NCI-H345 treated with DMSO at 0.1 percent for 48 hours (cell line): Measurements from ENCODE around the gene RBP2.

Experiments
- DNase-seq: peaks from one replicate; lab custom pipeline; 2025; ENCODE audit not compliant: unreplicated experiment; lab: John Stamatoyannopoulos, UW

The RBP2 gene

DNA sequence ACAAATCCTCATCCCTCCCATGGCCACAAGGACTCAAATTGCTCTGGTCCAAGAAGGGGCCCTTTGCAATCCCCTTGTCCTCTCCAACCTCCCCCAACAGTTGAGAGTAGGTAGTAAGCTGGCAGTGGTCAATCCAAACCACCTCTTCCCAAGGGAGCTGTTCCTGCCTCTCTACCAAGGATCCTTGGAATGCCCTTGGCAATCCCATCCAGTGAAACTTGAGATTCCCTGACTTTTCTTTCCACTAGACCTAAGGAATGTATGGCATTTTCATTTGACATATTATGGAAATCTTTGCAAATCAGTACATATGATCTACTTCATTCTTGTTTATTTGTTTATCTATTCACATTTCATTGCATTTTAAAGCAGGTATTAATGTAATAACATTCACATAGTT is 4.8 kb upstream of the RBP2 start:
- no peak for DNase-seq

GRCh38 chr3:139480585-139480984 is 4.3 kb upstream of the RBP2 start:
- DNase-seq, result no peak

DNA sequence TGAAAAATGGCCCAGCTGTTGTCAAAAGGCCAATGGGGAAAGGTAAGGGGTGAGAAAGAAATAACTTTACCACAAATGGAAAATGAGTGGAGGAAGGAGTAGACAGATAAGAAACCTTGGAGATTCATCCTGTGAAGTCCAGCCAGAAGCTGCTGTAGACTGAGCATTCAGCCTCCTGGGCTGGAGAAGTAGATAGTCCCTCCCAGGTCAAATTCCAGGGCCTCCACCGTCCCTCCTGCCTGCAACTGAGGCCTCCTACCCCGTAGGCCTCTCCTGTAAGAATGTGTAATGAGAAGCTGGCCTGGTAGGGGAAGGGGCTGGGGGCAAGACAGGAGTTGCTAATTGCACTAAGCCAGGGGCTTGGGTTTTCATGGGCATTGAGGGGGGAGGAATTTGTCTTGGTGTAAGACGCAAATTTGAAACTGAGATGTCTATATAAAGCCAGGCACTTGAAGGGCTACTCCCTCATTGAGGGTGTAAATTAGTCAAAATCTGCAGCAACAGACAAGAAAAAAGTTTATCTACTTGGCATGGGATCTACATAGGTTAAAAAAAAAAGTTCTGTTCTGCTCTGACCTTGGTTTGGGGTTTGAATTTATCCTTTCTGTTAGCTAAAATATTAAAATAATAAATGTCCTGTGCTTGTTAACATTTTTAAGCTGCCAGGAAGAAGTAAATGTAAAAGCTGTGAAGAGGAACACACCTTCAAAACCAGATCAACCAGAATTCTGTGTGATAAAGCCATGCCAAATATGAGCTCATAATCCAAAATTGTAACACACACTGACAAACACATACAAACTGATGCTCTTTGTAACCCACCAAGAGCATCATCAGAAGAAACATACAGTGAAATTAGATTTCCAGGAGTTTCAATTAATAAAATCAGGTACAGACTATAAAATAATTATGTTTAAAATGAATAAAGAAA is 1.7 kb upstream of the RBP2 start:
- no peak for DNase-seq

GRCh38 chr3:139473155-139473771 is 3.1 kb downstream of the RBP2 start:
- DNase-seq, result no peak

- no peak for DNase-seq
Observed at GRCh38 chr3:139472380-139473010, 3.8 kb downstream of the RBP2 start.

GRCh38 chr3:139470199-139470598 is 6.1 kb downstream of the RBP2 start:
- DNase-seq, result no peak

- DNase-seq, result no peak
Observed at GRCh38 chr3:139468399-139468798, 7.9 kb downstream of the RBP2 start.

GRCh38 chr3:139466360-139466759 is 10.0 kb downstream of the RBP2 start:
- DNase-seq, result no peak

DNA sequence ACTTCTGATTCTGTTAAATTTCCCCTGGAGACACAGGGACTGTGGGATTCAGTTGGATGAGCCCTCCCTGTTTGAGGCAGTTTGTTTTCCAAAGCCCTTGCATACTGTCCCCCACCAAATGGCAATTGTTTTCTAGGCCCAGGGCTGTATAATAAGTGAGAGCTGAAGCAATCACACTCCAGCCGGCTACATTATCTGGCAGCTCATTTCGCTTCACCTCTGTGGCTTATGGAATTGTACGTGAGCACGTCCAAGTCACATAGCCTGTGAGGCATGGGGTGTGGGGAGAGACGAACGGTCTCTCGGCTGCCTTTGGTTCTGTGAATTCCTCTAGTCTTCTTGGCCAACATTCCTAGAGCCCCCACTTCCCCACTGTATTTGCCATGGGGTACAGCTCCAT is 10.7 kb downstream of the RBP2 start:
- DNase-seq, result no peak

GRCh38 chr3:139463466-139463865 is 12.8 kb downstream of the RBP2 start:
- DNase-seq, result no peak

DNA sequence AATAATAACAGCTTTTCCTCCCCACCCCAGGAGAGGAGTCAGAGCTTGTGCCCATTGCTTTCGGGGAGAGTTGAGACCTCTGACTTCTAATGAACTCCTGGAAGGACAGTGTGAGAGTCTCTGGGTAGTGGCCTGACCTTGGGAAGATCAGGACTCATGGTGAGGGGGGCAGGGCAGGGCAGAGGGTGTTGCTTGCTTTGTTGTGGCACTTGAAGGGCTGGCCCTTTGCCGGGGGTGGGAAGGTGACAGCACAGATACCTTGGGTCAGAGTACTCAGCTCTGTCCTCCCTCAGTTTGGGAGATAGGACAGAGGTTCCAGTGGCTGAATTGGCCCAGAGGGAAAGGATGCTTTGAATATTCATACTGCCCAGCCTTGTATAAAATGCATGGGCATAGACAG is 15.8 kb downstream of the RBP2 start:
- no peak for DNase-seq

DNA sequence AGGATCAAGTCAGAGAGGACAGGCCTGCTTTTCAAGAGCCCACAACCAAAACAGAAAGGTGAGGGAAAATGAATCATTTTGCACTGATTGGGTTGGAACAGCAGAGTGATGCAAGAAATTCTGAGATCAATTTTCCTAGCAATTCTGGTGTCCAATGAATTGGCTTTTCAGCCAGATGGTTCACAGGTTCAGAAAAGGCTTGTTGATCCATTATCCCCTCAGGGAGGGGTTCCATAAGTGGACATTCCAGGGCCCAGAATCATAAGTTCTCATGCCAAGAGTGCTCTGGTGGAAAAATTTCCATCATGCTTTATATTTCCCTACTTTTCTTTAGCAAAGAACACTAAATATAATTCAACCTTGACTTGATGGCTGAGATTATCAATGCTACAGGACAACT is 16.2 kb downstream of the RBP2 start:
- DNase-seq, result no peak

DNA sequence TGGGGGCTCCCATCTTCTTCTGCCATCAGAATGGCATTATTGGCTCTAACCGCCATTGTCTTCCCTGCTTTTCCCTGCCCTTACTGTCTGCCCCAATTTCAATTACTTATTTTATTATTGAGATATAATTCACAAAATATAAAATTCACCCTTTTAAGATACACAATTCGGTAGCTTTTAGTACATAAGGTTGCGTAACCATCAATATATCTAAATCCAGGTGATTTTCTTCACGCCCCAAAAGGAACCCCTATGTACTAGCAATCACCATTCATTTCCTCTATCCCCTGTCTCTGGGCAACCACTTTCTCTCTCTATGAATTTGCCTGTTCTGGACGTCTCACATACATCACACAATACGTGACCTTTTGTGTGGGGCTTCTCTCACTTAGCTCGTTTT is 18.0 kb downstream of the RBP2 start:
- DNase-seq, result no peak

- DNase-seq, result no peak
Observed at GRCh38 chr3:139457066-139457465, 19.2 kb downstream of the RBP2 start.

DNA sequence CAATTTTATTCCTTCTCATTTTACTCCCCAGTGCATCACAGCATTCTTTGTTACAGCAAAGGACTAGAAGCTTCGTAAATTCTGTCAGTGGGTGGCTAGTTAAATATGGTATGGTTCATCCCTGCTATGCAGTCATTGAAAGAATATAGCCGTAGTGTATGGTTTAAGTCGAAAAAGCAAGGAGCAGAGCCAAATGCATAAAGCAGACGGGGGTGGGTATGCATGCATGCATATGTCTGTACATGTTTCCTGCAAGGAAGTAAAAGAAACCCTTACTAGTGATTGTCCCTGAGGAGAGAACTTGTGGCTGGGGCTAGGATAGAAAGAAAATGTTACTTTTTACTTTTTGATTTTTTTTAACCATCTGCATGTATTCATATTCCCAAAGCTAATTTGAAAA is 19.9 kb downstream of the RBP2 start:
- DNase-seq, result no peak

DNA sequence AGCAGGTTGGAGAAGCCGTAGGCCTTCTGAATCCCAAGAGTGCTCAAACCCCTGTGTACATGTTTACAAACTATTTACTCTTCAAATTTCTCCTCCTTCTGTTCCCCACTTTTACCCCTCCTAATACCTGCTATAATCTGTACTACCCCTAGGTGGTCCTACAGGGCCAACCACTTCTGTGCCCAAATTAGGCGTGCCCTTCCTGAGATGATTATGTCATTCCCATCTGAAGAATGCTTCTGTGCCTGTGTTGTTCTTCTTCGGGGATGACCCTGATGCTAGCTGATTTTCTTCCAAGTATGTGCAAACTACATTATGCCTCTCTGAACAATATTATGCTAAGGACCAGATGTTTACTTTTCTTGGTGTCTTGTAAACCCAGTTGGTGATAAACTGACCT is 20.5 kb downstream of the RBP2 start:
- DNase-seq, result peak; percentile 1

GRCh38 chr3:139455206-139455605 is 21.1 kb downstream of the RBP2 start:
- DNase-seq, result no peak

DNA sequence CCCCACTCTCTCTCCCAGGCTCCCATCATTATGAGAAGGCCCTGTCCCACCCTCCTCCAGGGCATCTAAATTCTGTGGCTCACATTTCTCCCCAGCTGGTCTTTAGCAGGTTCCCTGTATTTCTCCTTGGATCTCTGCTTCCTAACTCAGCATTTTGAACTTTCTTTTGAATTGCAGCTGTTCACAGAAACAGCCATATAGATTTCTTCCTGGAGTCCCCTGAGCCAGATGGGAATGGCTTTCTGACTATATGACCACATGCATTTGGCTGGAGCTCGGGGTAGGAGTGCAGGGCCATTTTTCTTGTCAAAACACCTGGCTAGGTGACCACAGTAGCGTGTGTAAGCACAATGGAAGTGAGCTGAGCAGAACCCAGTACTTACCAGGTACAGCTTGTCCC is 22.0 kb downstream of the RBP2 start:
- no peak for DNase-seq

DNA sequence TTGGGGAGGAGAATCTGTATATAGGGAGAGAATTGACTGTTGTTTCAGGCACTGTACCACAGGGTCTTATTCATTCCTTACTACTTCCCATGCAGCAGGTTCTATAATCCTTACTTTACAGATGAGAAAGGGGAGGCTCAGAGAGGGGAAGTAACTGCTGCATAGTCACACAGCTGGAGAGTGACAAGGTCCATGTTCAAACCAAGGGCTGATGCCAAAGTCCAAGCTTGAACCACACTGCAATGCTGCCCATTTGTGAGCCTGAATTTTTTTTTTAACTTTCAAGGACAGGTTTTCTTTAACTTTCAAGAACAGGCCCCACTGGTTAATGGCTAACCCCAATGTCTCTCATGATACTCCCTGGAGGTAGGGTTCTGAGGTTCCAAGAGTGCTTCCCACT is 26.2 kb downstream of the RBP2 start:
- DNase-seq, result no peak

DNA sequence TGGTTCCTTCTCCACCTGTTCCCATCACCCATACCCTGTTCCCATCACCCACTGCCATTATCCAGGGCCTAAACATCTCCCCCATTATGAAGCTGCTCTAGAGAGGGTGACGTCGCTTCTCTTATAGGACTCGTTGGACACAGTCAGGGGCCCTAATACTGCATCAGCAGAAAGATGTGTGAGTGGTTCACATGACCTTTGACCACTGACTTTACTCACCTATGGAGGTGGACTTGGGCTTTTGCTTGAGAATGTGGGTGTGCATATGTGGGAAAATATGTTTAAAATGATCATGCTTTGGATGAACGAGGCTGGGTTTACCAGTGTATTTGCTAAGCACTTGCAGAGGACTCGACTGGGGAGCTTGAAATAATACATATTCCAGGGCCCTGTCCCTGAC is 26.8 kb downstream of the RBP2 start:
- no peak for DNase-seq

GRCh38 chr3:139448104-139448503 is 28.2 kb downstream of the RBP2 start:
- no peak for DNase-seq

DNA sequence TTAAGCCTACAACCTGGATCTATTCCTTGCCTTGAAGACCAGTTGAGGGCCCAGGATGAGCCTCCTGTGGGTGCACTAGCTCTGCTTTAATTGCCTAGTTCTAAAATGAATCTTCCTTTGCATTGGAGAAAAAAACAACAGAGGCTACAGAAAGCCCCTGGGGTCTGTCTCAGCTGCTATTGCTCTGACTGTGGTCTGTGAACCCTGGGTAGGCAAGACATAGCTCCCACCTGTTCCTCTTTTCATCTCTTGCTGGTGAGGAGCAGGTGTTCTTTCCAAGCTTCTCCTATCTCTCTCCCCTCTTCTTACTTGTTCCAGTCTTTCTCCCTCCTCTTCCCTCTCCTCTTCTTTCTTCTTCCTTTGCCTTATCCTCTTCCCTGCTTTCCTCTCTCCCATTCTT is 28.8 kb downstream of the RBP2 start:
- no peak for DNase-seq
